SK-N-SH treated with all-trans-retinoic acid at 6 μM for 48 hours (cell line): ENCODE data around the gene PAX3.

ENCODE experiments used
- ESRRG ChIP-seq: fragments of 250-450 bp; sonication (Bioruptor Pico); IDR thresholded peaks from 2 replicates; pipeline ENCODE4 v1.6.1; 2021; ENCODE audit warnings: mild to moderate bottlenecking
- GLIS3 ChIP-seq: fragments of 250-450 bp; sonication (Bioruptor Pico); IDR thresholded peaks from 2 replicates; pipeline ENCODE4 v1.5.0; 2020; ENCODE audit warnings: mild to moderate bottlenecking, moderate library complexity
- ISL1 ChIP-seq: fragments of 250-450 bp; sonication (Bioruptor Pico); IDR thresholded peaks from 2 replicates; pipeline ENCODE4 v2.1.2; 2022; ENCODE audit warnings: mild to moderate bottlenecking, moderate library complexity
- PATZ1 ChIP-seq: fragments of 250-450 bp; sonication (Bioruptor Pico); IDR thresholded peaks from 2 replicates; pipeline ENCODE4 v1.8.0; 2020; ENCODE audit warnings: mild to moderate bottlenecking, moderate library complexity, borderline replicate concordance
- POU6F1 ChIP-seq: fragments of 250-450 bp; sonication (Bioruptor Pico); IDR thresholded peaks from 2 replicates; pipeline ENCODE4 v1.8.0; 2021; ENCODE audit warnings: low read depth, mild to moderate bottlenecking, moderate library complexity, borderline replicate concordance
- RARB ChIP-seq: fragments of 250-450 bp; sonication (Bioruptor Pico); IDR thresholded peaks from 2 replicates; pipeline ENCODE4 v1.8.0; 2021; ENCODE audit warnings: mild to moderate bottlenecking, moderate library complexity
- TOX ChIP-seq: fragments of 250-450 bp; sonication (Bioruptor Pico); IDR thresholded peaks from 2 replicates; pipeline ENCODE4 v1.8.0; 2021; ENCODE audit warnings: mild to moderate bottlenecking, moderate library complexity, borderline replicate concordance
- ZFP3 ChIP-seq: fragments of 250-450 bp; sonication (Bioruptor Pico); IDR thresholded peaks from 2 replicates; pipeline ENCODE4 v1.5.0; 2020; ENCODE audit warnings: mild to moderate bottlenecking, moderate library complexity
- ZFP30 ChIP-seq: fragments of 450-650 bp; formaldehyde crosslinking; IDR thresholded peaks from 2 replicates; pipeline ENCODE4 v1.5.0; 2022; ENCODE audit warnings: mild to moderate bottlenecking, moderate library complexity
- ZNF70 ChIP-seq: fragments of 450-650 bp; formaldehyde crosslinking; IDR thresholded peaks from 2 replicates; pipeline ENCODE4 v1.5.0; 2020; ENCODE audit warnings: mild to moderate bottlenecking, moderate library complexity
- TF ChIP-seq, protein P1 (sequence below): fragments of 250-450 bp; sonication (Bioruptor Pico); IDR thresholded peaks from 2 replicates; pipeline ENCODE4 v1.5.1; 2021; ENCODE audit warnings: mild to moderate bottlenecking, moderate library complexity
- TF ChIP-seq, protein P2 (sequence below): fragments of 250-450 bp; sonication (Bioruptor Pico); IDR thresholded peaks from 2 replicates; pipeline ENCODE4 v1.5.1; 2020; ENCODE audit warnings: low read depth, mild to moderate bottlenecking, moderate library complexity

DNA sequence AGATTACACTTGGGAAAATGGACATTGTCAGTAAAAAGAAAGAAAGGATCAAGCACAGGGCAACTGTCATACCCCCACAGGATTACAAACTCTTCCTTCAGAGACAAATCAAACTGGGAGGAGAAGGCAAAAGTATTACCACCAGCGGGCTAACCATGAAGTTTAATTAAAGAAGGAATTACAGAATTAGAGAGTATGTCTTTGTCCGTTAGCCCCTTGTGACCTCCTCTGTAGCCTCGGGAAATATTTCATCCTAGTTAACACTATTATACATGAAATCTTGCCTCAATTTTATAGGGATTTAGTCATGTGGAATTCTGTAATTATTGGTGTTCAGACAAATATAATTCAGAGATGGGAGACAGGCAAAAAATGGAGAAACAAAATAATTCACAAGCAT, 60.7 kb downstream of the PAX3 start:
- no peak for TF ChIP-seq ZFP30 (CRISPR knock-in tag)
- TF ChIP-seq, protein P1, sequence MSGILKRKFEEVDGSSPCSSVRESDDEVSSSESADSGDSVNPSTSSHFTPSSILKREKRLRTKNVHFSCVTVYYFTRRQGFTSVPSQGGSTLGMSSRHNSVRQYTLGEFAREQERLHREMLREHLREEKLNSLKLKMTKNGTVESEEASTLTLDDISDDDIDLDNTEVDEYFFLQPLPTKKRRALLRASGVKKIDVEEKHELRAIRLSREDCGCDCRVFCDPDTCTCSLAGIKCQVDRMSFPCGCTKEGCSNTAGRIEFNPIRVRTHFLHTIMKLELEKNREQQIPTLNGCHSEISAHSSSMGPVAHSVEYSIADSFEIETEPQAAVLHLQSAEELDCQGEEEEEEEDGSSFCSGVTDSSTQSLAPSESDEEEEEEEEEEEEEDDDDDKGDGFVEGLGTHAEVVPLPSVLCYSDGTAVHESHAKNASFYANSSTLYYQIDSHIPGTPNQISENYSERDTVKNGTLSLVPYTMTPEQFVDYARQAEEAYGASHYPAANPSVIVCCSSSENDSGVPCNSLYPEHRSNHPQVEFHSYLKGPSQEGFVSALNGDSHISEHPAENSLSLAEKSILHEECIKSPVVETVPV (CRISPR knock-in tag), result no peak
- TF ChIP-seq RARB (CRISPR knock-in tag), result no peak
- TF ChIP-seq ZFP3 (CRISPR knock-in tag), result no peak
- TF ChIP-seq, protein P2, sequence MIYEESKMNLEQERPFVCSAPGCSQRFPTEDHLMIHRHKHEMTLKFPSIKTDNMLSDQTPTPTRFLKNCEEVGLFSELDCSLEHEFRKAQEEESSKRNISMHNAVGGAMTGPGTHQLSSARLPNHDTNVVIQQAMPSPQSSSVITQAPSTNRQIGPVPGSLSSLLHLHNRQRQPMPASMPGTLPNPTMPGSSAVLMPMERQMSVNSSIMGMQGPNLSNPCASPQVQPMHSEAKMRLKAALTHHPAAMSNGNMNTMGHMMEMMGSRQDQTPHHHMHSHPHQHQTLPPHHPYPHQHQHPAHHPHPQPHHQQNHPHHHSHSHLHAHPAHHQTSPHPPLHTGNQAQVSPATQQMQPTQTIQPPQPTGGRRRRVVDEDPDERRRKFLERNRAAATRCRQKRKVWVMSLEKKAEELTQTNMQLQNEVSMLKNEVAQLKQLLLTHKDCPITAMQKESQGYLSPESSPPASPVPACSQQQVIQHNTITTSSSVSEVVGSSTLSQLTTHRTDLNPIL (CRISPR knock-in tag), result no peak
- no peak for TF ChIP-seq PATZ1 (CRISPR knock-in tag)
- no peak for TF ChIP-seq POU6F1 (CRISPR knock-in tag)
- no peak for TF ChIP-seq ISL1 (CRISPR knock-in tag)
- TF ChIP-seq GLIS3, result no peak
- no peak for TF ChIP-seq ESRRG (CRISPR knock-in tag)
- TF ChIP-seq ZNF70 (CRISPR knock-in tag), result no peak
- no peak for TF ChIP-seq TOX (CRISPR knock-in tag)
